Osteoblast (primary cell): Measurements from ENCODE around the gene PRKN. TPM values are rescaled to one million over a fixed set of nuclear protein-coding genes. Genes with fewer than 3 reads are reported as not detected.

Experiments used
- DNase-seq: peaks from one replicate; pipeline ENCODE4 v3.0.0; 2011; ENCODE audit warnings: low spot score, mixed read lengths; ENCODE audit not compliant: insufficient read length; ENCODE audit errors: missing footprints
- H2AFZ ChIP-seq: 2 replicates; pipeline ENCODE4 v1.6.0; 2011; ENCODE audit warnings: mild to moderate bottlenecking, low read length
- H3K27ac ChIP-seq: 2 replicates; pipeline ENCODE4 v1.5.1; 2011; ENCODE audit warnings: mild to moderate bottlenecking, low read depth, low read length, moderate library complexity
- H3K27me3 ChIP-seq: 2 replicates; pipeline ENCODE4 v1.6.0; 2012; ENCODE audit warnings: mild to moderate bottlenecking, control low read depth, inconsistent platforms, low read length, moderate library complexity; ENCODE audit not compliant: insufficient read depth
- H3K36me3 ChIP-seq: 2 replicates; pipeline ENCODE4 v1.5.1; 2011; ENCODE audit warnings: mild to moderate bottlenecking, low read length, control low read depth, moderate library complexity; ENCODE audit not compliant: insufficient read depth
- H3K4me1 ChIP-seq: 2 replicates; pipeline ENCODE4 v1.5.1; 2011; ENCODE audit warnings: mild to moderate bottlenecking, low read length, control low read depth, moderate library complexity; ENCODE audit not compliant: insufficient read depth
- H3K4me2 ChIP-seq: 2 replicates; pipeline ENCODE4 v1.6.0; 2011; ENCODE audit warnings: mild to moderate bottlenecking, low read length; ENCODE audit not compliant: insufficient read depth
- H3K4me3 ChIP-seq: fragments of 200-600 bp; sonication (generic); 3 replicates; pipeline ENCODE4 v1.5.1; 2012; ENCODE audit warnings: mild to moderate bottlenecking, low read length, inconsistent platforms; ENCODE audit not compliant: insufficient read depth
- H3K79me2 ChIP-seq: 2 replicates; pipeline ENCODE4 v1.6.0; 2012; ENCODE audit warnings: mild to moderate bottlenecking, low read length, control low read depth, inconsistent platforms; ENCODE audit not compliant: insufficient read depth
- H3K9me3 ChIP-seq: 2 replicates; pipeline ENCODE4 v1.5.1; 2011; ENCODE audit warnings: low read depth, low read length, control low read depth
- H4K20me1 ChIP-seq: 2 replicates; pipeline ENCODE4 v1.6.0; 2012; ENCODE audit warnings: mild to moderate bottlenecking, low read length, control low read depth; ENCODE audit not compliant: insufficient read depth
- CTCF ChIP-seq: IDR thresholded peaks from 2 replicates; pipeline ENCODE4 v1.5.1; 2011; ENCODE audit warnings: mild to moderate bottlenecking, low read depth, low read length, moderate library complexity; ENCODE audit errors: extremely low read depth
- total RNA-seq: library from RNA; depleted of rRNA; stranded (reverse); fragments of >200 nt; gene quantifications from 2 replicates; pipeline ENCODE4 v1.2.3, GENCODE V29; 2012

Gene PRKN
- total RNA-seq, 1 donor = 2.9 TPM

GRCh38 chr6:162568266-162568665, 159.3 kb downstream of the PRKN start:
- H3K4me2 ChIP-seq = no peak overlapping the region
- no peak for DNase-seq
- no peak overlapping the region for H3K27ac ChIP-seq
- H4K20me1 ChIP-seq = no peaks in the 10 kb centered on the region
- no peaks in the 10 kb centered on the region for H3K27me3 ChIP-seq
- H3K36me3 ChIP-seq = no peaks in the 10 kb centered on the region
- H3K9me3 ChIP-seq = no peaks in the 10 kb centered on the region
- H3K4me1 ChIP-seq = no peaks in the 10 kb centered on the region
- no peaks in the 10 kb centered on the region for H3K79me2 ChIP-seq
- no peak overlapping the region for H2AFZ ChIP-seq
- no peak overlapping the region for H3K4me3 ChIP-seq
- TF ChIP-seq CTCF = no peak

GRCh38 chr6:162562041-162562440, 165.5 kb downstream of the PRKN start:
- no peaks in the 10 kb centered on the region for H3K79me2 ChIP-seq
- no peaks in the 10 kb centered on the region for H4K20me1 ChIP-seq
- no peaks in the 10 kb centered on the region for H3K4me1 ChIP-seq
- peaks cover 2% of the 10 kb centered on the region for H3K9me3 ChIP-seq
- no peaks in the 10 kb centered on the region for H3K27me3 ChIP-seq
- H3K36me3 ChIP-seq = no peaks in the 10 kb centered on the region
- no peak for TF ChIP-seq CTCF
- no peak overlapping the region for H3K4me3 ChIP-seq
- H3K4me2 ChIP-seq = no peak overlapping the region
- DNase-seq = no peak
- no peak overlapping the region for H3K27ac ChIP-seq
- H2AFZ ChIP-seq = no peak overlapping the region

- peaks cover 2% of the 10 kb centered on the region for H3K9me3 ChIP-seq
- DNase-seq = no peak
- no peak overlapping the region for H3K27ac ChIP-seq
- H3K36me3 ChIP-seq = no peaks in the 10 kb centered on the region
- H2AFZ ChIP-seq = no peak overlapping the region
- H3K4me2 ChIP-seq = no peak overlapping the region
- TF ChIP-seq CTCF = no peak
- no peaks in the 10 kb centered on the region for H4K20me1 ChIP-seq
- H3K27me3 ChIP-seq = no peaks in the 10 kb centered on the region
- H3K79me2 ChIP-seq = no peaks in the 10 kb centered on the region
- H3K4me1 ChIP-seq = no peaks in the 10 kb centered on the region
- no peak overlapping the region for H3K4me3 ChIP-seq
Observed at GRCh38 chr6:162560891-162561290, 166.7 kb downstream of the PRKN start.

GRCh38 chr6:162554531-162554930, 173.0 kb downstream of the PRKN start:
- TF ChIP-seq CTCF = no peak
- H3K4me1 ChIP-seq = no peaks in the 10 kb centered on the region
- no peak overlapping the region for H3K27ac ChIP-seq
- H3K9me3 ChIP-seq = peaks cover 2% of the 10 kb centered on the region
- H3K4me3 ChIP-seq = no peak overlapping the region
- H3K27me3 ChIP-seq = no peaks in the 10 kb centered on the region
- H3K4me2 ChIP-seq = no peak overlapping the region
- H3K36me3 ChIP-seq = no peaks in the 10 kb centered on the region
- no peak overlapping the region for H2AFZ ChIP-seq
- H3K79me2 ChIP-seq = no peaks in the 10 kb centered on the region
- H4K20me1 ChIP-seq = no peaks in the 10 kb centered on the region
- no peak for DNase-seq
